Bronchial epithelial cell (primary cell): ENCODE results near the gene SRSF3. TPM values are rescaled to one million over a fixed set of nuclear protein-coding genes. Genes with fewer than 3 reads are reported as not detected.
"Not testable (repeated sequence)": the region's sequence is repeated elsewhere in the genome, so short reads cannot be mapped to it uniquely, and the experiment has no call there.

ENCODE experiments used
- DNase-seq: peaks from one replicate; pipeline ENCODE4 v3.0.0-alpha.2; 2010; ENCODE audit warnings: low read depth
- FAIRE-seq: peaks from 2 replicates; lab custom pipeline; 2011; peaks lifted over from hg19 to GRCh38; lab: Jason Lieb, UNC
- H3K27me3 ChIP-seq: 2 replicates; pipeline ENCODE4 v1.5.1; 2011; ENCODE audit warnings: low read length; ENCODE audit not compliant: control insufficient read depth, insufficient read depth
- H3K36me3 ChIP-seq: 2 replicates; pipeline ENCODE4 v1.5.1; 2011; ENCODE audit warnings: low read length; ENCODE audit not compliant: control insufficient read depth, insufficient read depth
- H3K4me3 ChIP-seq: 2 replicates; pipeline ENCODE4 v1.5.1; 2011; ENCODE audit warnings: mild to moderate bottlenecking, low read depth, low read length, control low read depth
- total RNA-seq: library from RNA; depleted of rRNA; stranded (reverse); fragments of >200 nt; gene quantifications from 2 replicates; pipeline ENCODE4 v1.2.1, GENCODE V29; 2014
- TF ChIP-seq, protein P1 (sequence below): IDR thresholded peaks from 2 replicates; pipeline ENCODE4 v1.5.1; 2011; ENCODE audit warnings: mild to moderate bottlenecking, moderate library complexity, low read length, control low read depth, inconsistent platforms; ENCODE audit not compliant: insufficient read depth, severe bottlenecking

The SRSF3 gene
- total RNA-seq, 1 donor from 2014 or later, result 200 TPM

DNA sequence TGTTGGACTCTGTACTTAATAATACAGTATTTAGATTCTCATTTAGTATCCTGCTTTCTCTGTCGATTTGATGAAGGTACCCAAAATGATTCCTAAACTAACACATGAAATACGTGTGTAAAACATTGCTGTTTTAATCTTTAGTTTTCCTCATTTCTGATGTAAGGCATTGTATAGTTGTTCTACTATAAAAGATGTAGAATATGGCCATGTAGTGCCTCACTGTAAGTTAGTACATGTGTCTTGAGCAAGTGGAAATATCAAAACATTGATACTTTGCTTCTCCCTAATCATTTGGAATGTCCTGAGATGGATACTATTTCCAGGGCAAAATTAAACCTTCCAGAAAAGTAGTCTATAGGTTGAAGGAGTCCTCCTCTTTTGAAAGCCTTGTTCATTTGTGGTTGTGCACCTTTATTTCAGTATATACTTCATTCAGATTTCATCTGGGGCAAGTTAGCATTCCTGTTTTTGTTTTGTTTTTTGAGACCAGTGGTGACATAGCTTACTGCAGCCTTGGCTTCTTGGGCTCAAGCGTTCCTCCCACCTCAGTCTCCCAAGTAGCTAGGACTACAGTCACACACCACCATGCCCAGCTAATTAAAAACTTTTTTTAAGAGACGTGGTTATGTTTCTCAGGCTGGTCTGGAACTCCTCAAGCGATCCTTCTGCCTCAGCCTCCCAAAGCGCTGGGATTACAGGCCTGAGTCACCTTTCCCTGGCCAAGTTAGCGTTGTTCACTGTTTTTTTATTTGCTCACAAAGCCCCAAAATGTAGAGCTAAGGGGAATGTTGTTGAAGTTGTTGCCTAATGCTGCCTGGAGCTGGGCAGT is 11.6 kb downstream of the SRSF3 start:
- Histone ChIP-seq H3K4me3 (no peak overlapping the region), H3K27me3 (no peaks in the 10 kb centered on the region), H3K36me3 (peaks cover 14% of the 10 kb centered on the region)
- no peak for FAIRE-seq
- no peak for DNase-seq
- TF ChIP-seq, protein P1, sequence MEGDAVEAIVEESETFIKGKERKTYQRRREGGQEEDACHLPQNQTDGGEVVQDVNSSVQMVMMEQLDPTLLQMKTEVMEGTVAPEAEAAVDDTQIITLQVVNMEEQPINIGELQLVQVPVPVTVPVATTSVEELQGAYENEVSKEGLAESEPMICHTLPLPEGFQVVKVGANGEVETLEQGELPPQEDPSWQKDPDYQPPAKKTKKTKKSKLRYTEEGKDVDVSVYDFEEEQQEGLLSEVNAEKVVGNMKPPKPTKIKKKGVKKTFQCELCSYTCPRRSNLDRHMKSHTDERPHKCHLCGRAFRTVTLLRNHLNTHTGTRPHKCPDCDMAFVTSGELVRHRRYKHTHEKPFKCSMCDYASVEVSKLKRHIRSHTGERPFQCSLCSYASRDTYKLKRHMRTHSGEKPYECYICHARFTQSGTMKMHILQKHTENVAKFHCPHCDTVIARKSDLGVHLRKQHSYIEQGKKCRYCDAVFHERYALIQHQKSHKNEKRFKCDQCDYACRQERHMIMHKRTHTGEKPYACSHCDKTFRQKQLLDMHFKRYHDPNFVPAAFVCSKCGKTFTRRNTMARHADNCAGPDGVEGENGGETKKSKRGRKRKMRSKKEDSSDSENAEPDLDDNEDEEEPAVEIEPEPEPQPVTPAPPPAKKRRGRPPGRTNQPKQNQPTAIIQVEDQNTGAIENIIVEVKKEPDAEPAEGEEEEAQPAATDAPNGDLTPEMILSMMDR, result no peak

DNA sequence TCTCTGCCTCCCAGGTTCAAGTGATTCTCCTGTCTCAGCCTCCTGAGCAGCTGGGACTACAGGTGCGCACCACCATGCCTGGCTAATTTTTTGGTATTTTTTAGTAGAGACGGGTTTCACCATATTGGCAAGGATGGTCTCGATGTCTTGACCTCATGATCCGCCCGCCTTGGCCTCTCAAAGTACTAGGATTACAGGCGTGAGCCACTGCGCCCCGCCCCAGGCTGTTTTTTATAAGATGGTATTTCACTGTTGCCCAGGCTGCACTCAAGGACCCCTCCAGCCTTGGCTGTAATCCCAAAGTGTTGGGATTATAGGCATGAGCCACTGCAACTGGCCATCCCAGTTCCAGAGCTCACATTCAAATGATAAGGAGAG is 13.1 kb downstream of the SRSF3 start:
- not testable (repeated sequence) for FAIRE-seq, DNase-seq, H3K36me3 ChIP-seq, H3K4me3 ChIP-seq, H3K27me3 ChIP-seq

DNA sequence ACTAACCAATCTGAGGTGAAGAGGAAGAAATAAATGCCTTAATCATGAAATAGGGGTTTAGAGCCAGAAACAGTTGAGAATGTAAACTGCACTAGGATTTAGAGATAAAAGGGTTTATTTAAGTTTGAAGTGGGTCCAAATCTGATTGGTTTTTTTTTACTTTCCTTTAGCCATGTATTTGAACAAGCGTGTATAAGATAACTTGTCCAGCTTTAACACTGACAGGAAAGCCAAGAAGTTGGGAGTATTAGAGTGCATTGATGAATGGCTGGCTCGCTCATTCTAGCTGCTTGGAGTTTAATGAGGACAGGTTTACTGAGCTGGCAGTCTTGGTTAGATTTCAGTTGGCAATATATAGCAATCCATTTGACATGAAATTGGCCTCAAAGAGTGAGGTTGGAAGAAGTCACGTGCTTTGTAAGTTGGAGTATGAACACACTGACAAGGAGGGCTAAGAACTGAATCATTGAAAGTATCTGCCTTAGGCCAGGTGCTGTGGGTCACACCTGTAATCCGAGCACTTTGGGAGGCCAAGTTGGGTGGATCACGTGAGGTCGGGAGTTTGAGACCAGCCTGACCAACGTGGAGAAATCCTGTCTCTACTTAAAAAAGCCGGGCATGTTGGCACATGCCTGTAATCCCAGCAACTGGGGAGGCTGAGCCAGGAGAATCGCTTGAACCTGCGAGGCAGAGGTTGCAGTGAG is 13.7 kb downstream of the SRSF3 start:
- Histone ChIP-seq H3K4me3 (no peak overlapping the region), H3K27me3 (no peaks in the 10 kb centered on the region), H3K36me3 (peaks cover 8% of the 10 kb centered on the region)
- FAIRE-seq (peak; percentile 81), DNase-seq (peak; percentile 90)
- TF ChIP-seq, protein P1, result no peak

DNA sequence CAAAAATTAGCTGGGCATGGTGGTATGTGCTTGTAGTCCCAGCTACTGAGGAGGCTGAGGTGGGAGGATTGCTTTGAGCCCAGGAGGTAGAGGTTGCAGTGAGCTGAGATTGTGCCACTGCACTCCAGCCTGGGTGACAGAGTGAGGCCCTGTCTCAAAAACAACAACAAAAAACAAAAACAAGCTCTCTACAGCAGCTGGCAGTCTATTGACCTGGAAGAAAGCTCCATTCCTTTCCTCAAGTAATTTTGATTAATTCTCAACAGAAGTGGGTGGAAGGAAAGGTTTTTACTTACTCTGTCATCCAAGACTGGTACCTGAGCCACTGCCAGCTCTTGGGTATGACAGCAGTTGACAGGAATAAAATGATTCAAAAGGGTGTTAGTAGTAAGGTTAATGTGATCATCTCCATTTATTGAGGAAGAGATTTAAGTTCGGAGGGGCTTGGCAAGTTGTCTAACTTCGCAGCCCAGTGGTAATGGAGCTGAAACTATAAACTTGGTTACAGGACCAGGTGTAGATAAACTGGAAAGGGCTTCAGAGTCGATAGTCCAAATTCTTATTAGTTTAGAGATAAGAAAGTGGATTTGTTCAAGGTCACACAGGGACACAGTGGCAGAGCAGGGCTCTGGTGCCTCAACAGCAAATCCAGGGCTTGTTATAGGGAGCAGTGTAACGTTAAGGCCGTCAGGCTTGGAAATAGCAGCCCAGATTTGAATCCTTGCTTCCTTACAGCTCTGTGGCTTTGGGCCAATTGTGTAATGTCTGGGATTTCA is 14.8 kb downstream of the SRSF3 start:
- no peak for DNase-seq
- peaks cover 9% of the 10 kb centered on the region for H3K36me3 ChIP-seq
- no peaks in the 10 kb centered on the region for H3K27me3 ChIP-seq
- TF ChIP-seq, protein P1, result no peak
- FAIRE-seq, result no peak
- H3K4me3 ChIP-seq, result no peak overlapping the region

DNA sequence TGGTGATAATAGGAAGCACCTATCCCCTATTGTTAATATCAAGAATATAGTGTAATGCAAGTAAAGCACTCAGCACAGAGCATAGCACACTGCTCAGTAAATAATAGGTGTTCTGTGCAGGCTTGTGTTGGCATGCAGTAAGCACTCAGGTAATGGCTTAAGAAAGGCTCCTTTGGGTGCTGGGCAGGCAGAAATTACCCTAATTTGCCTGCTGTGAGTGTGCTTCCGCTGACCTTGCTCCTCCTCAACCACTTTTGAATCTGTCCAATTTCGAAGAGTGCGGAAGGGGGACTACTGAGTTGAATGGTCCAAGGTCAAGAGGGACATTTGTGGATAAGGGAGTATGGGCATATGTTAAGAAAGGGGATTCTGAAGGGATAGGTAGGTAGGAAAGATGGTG is 15.4 kb downstream of the SRSF3 start:
- Histone ChIP-seq H3K27me3 (no peaks in the 10 kb centered on the region), H3K4me3 (no peak overlapping the region), H3K36me3 (peaks cover 7% of the 10 kb centered on the region)
- TF ChIP-seq, protein P1, result no peak
- DNase-seq (no peak), FAIRE-seq (no peak)
